Ascending aorta (tissue), 2 donors: ENCODE data around the gene GAPVD1. TPM values are rescaled to one million over a fixed set of nuclear protein-coding genes. Genes with fewer than 3 reads are reported as not detected.

ENCODE experiments used
- DNase-seq, 2 donors: peaks; one replicate each; pipeline ENCODE4 v3.0.0-alpha.2; 2019; ENCODE audit warnings: low spot score in 2 of 2
- H3K27ac ChIP-seq, 2 donors: fragments of 200-600 bp; sonication (generic); one replicate each; pipeline ENCODE4 v1.5.1; 2016 to 2017; ENCODE audit warnings: mild to moderate bottlenecking in 1 of 2
- H3K27me3 ChIP-seq: fragments of 200-600 bp; sonication (generic); one replicate; pipeline ENCODE4 v1.5.1; 2017
- H3K36me3 ChIP-seq, 2 donors: fragments of 200-600 bp; sonication (generic); one replicate each; pipeline ENCODE4 v1.5.1; 2016
- H3K4me1 ChIP-seq, 2 donors: fragments of 200-600 bp; sonication (generic); one replicate each; pipeline ENCODE4 v1.5.1; 2016 to 2017; ENCODE audit warnings: mild to moderate bottlenecking in 1 of 2
- H3K4me3 ChIP-seq, 2 donors: fragments of 200-600 bp; sonication (generic); one replicate each; pipeline ENCODE4 v1.5.1; 2016 to 2017; ENCODE audit warnings: mild to moderate bottlenecking in 1 of 2
- H3K9me3 ChIP-seq, 2 donors: fragments of 200-600 bp; sonication (generic); one replicate each; pipeline ENCODE4 v1.5.1; 2016
- CTCF ChIP-seq, 3 experiments: fragments of 200-600 bp in 2 of 3; fragments of 450-650 bp in 1 of 3; sonication (generic) in 2 of 3; IDR thresholded peaks; one replicate each; pipeline ENCODE4 v1.5.1; 2016 to 2019; ENCODE audit warnings: antibody characterized with exemption in 3 of 3, mild to moderate bottlenecking in 1 of 3, moderate library complexity in 1 of 3
- intact Hi-C: fragments of 100-400 bp; cut with DNase I; formaldehyde crosslinking; loops from one replicate; pipeline ENCODE4 v1.15.1; 2023
- total RNA-seq: library from RNA; depleted of rRNA; stranded (reverse); fragments of >200 nt; gene quantifications from one replicate; pipeline ENCODE4 v1.1.0, GENCODE V29; 2016

GAPVD1 gene
- total RNA-seq, 1 donor from 2014 or later = 18.9 TPM

GRCh38 chr9:125376261-125377226 is 114.9 kb downstream of the GAPVD1 start:
- no peak overlapping the region for H3K27ac ChIP-seq
- no peak for TF ChIP-seq CTCF (IDR thresholded peaks at IDR 0.05)
- no peaks in the 10 kb centered on the region for H3K36me3 ChIP-seq
- intact Hi-C loops = no loop called here
- no peaks in the 10 kb centered on the region for H3K9me3 ChIP-seq
- H3K27me3 ChIP-seq = no peaks in the 10 kb centered on the region
- H3K4me1 ChIP-seq = peaks cover 0 to 2% of the 10 kb centered on the region in 2 donors
- DNase-seq = no peak
- H3K4me3 ChIP-seq = no peak overlapping the region

GRCh38 chr9:125377584-125378250 is 116.1 kb downstream of the GAPVD1 start:
- intact Hi-C loops = no loop called here
- Histone ChIP-seq H3K27me3 (no peaks in the 10 kb centered on the region), H3K4me3 (no peak overlapping the region), H3K9me3 (no peaks in the 10 kb centered on the region), H3K36me3 (no peaks in the 10 kb centered on the region), H3K27ac (no peak overlapping the region), H3K4me1 (peaks cover 0 to 2% of the 10 kb centered on the region in 2 donors)
- no peak for DNase-seq
- TF ChIP-seq CTCF (IDR thresholded peaks at IDR 0.05) = no peak

GRCh38 chr9:125378778-125379177 is 117.2 kb downstream of the GAPVD1 start:
- peaks cover 0 to 2% of the 10 kb centered on the region in 2 donors for H3K4me1 ChIP-seq
- no peaks in the 10 kb centered on the region for H3K36me3 ChIP-seq
- DNase-seq = no peak
- H3K27me3 ChIP-seq = no peaks in the 10 kb centered on the region
- no peaks in the 10 kb centered on the region for H3K9me3 ChIP-seq
- intact Hi-C loops = no loop called here
- no peak for TF ChIP-seq CTCF (IDR thresholded peaks at IDR 0.05)
- no peak overlapping the region for H3K4me3 ChIP-seq
- no peak overlapping the region for H3K27ac ChIP-seq

- Histone ChIP-seq H3K36me3 (no peaks in the 10 kb centered on the region), H3K27me3 (no peaks in the 10 kb centered on the region), H3K27ac (no peak overlapping the region), H3K4me3 (no peak overlapping the region), H3K4me1 (peaks cover 0 to 2% of the 10 kb centered on the region in 2 donors), H3K9me3 (no peaks in the 10 kb centered on the region)
- no peak for TF ChIP-seq CTCF (IDR thresholded peaks at IDR 0.05)
- no peak for DNase-seq
- intact Hi-C loops = no loop called here
Observed at GRCh38 chr9:125379208-125379607, 117.6 kb downstream of the GAPVD1 start.

GRCh38 chr9:125380406-125380805 is 118.8 kb downstream of the GAPVD1 start:
- Histone ChIP-seq H3K36me3 (no peaks in the 10 kb centered on the region), H3K27ac (no peak overlapping the region), H3K4me3 (no peak overlapping the region), H3K27me3 (no peaks in the 10 kb centered on the region), H3K4me1 (no peaks in the 10 kb centered on the region), H3K9me3 (no peaks in the 10 kb centered on the region)
- intact Hi-C loops = loop anchor here (5.0 kb wide), 1 partner anchor 603 kb away; the partner anchor contains the start of gene OLFML2A
- TF ChIP-seq CTCF (IDR thresholded peaks at IDR 0.05) = no peak
- no peak for DNase-seq
